Measurements from ENCODE around the gene ARMC9.
"Not testable (repeated sequence)": the region's sequence is repeated elsewhere in the genome, so short reads cannot be mapped to it uniquely, and the experiment has no call there.

The ARMC9 gene

GRCh38 chr2:231253292-231253691 lies 54.9 kb downstream of the ARMC9 start:
- not testable (repeated sequence) for H3K36me3 ChIP-seq (ENCODE audit: control insufficient read depth in 5 of 5, insufficient read depth in 5 of 5, low read length in 5 of 5); H3K27ac ChIP-seq (ENCODE audit: low read depth, low read length); H3K27me3 ChIP-seq (ENCODE audit: control insufficient read depth in 5 of 5, insufficient read depth in 4 of 5, low read length in 5 of 5); H3K4me3 ChIP-seq (ENCODE audit: low read depth in 1 of 5, low read length in 5 of 5); H3K9me3 ChIP-seq (ENCODE audit: control insufficient read depth in 5 of 5, low read length in 5 of 5); H3K9ac ChIP-seq (ENCODE audit: low read length in 5 of 5); H3K4me1 ChIP-seq (ENCODE audit: control insufficient read depth in 5 of 5, insufficient read depth in 5 of 5, low read length in 5 of 5)

- H3K36me3 ChIP-seq (ENCODE audit: control insufficient read depth in 5 of 5, insufficient read depth in 5 of 5, low read length in 5 of 5) = peaks cover 0 to 10% (median 0%) of the 10 kb centered on the region in 5 donors
- no peaks in the 10 kb centered on the region for H3K9me3 ChIP-seq (ENCODE audit: control insufficient read depth in 5 of 5, low read length in 5 of 5)
Observed at GRCh38 chr2:231256494-231256893, 58.1 kb downstream of the ARMC9 start.

GRCh38 chr2:231257763-231258162 lies 59.3 kb downstream of the ARMC9 start:
- Histone ChIP-seq H3K36me3 (ENCODE audit: control insufficient read depth in 5 of 5, insufficient read depth in 5 of 5, low read length in 5 of 5) (peaks cover 0 to 18% (median 0%) of the 10 kb centered on the region in 5 donors), H3K9me3 (ENCODE audit: control insufficient read depth in 5 of 5, low read length in 5 of 5) (no peaks in the 10 kb centered on the region), H3K27ac (ENCODE audit: low read depth, low read length) (no peak overlapping the region), H3K27me3 (ENCODE audit: control insufficient read depth in 5 of 5, insufficient read depth in 4 of 5, low read length in 5 of 5) (no peaks in the 10 kb centered on the region), H3K9ac (ENCODE audit: low read length in 5 of 5) (no peak overlapping the region), H3K4me1 (ENCODE audit: control insufficient read depth in 5 of 5, insufficient read depth in 5 of 5, low read length in 5 of 5) (peaks cover 0 to 6% (median 0%) of the 10 kb centered on the region in 5 donors), H3K4me3 (ENCODE audit: low read depth in 1 of 5, low read length in 5 of 5) (no peak overlapping the region)

More at GRCh38 chr2:231256494-231256893, 58.1 kb downstream of the ARMC9 start:
- Histone ChIP-seq H3K9ac (ENCODE audit: low read length in 5 of 5) (no peak overlapping the region), H3K4me3 (ENCODE audit: low read depth in 1 of 5, low read length in 5 of 5) (no peak overlapping the region), H3K4me1 (ENCODE audit: control insufficient read depth in 5 of 5, insufficient read depth in 5 of 5, low read length in 5 of 5) (peaks cover 0 to 6% (median 0%) of the 10 kb centered on the region in 5 donors), H3K27ac (ENCODE audit: low read depth, low read length) (no peak overlapping the region), H3K27me3 (ENCODE audit: control insufficient read depth in 5 of 5, insufficient read depth in 4 of 5, low read length in 5 of 5) (no peaks in the 10 kb centered on the region)

GRCh38 chr2:231258701-231259100 lies 60.3 kb downstream of the ARMC9 start:
- H3K9me3 ChIP-seq (ENCODE audit: control insufficient read depth in 5 of 5, low read length in 5 of 5) = no peaks in the 10 kb centered on the region
- no peaks in the 10 kb centered on the region for H3K27me3 ChIP-seq (ENCODE audit: control insufficient read depth in 5 of 5, insufficient read depth in 4 of 5, low read length in 5 of 5)
- H3K4me3 ChIP-seq (ENCODE audit: low read depth in 1 of 5, low read length in 5 of 5) = no peak overlapping the region
- H3K9ac ChIP-seq (ENCODE audit: low read length in 5 of 5) = no peak overlapping the region
- no peak overlapping the region for H3K27ac ChIP-seq (ENCODE audit: low read depth, low read length)
- peaks cover 0 to 6% (median 0%) of the 10 kb centered on the region in 5 donors for H3K4me1 ChIP-seq (ENCODE audit: control insufficient read depth in 5 of 5, insufficient read depth in 5 of 5, low read length in 5 of 5)
- H3K36me3 ChIP-seq (ENCODE audit: control insufficient read depth in 5 of 5, insufficient read depth in 5 of 5, low read length in 5 of 5) = peaks cover 0 to 24% (median 0%) of the 10 kb centered on the region in 5 donors

GRCh38 chr2:231259104-231259503 lies 60.7 kb downstream of the ARMC9 start:
- Histone ChIP-seq H3K9me3 (ENCODE audit: control insufficient read depth in 5 of 5, low read length in 5 of 5) (no peaks in the 10 kb centered on the region), H3K4me3 (ENCODE audit: low read depth in 1 of 5, low read length in 5 of 5) (no peak overlapping the region), H3K27me3 (ENCODE audit: control insufficient read depth in 5 of 5, insufficient read depth in 4 of 5, low read length in 5 of 5) (no peaks in the 10 kb centered on the region), H3K4me1 (ENCODE audit: control insufficient read depth in 5 of 5, insufficient read depth in 5 of 5, low read length in 5 of 5) (peaks cover 0 to 6% (median 0%) of the 10 kb centered on the region in 5 donors), H3K9ac (ENCODE audit: low read length in 5 of 5) (no peak overlapping the region), H3K27ac (ENCODE audit: low read depth, low read length) (no peak overlapping the region), H3K36me3 (ENCODE audit: control insufficient read depth in 5 of 5, insufficient read depth in 5 of 5, low read length in 5 of 5) (peaks cover 0 to 24% (median 0%) of the 10 kb centered on the region in 5 donors)

GRCh38 chr2:231260442-231261208 lies 62.2 kb downstream of the ARMC9 start:
- Histone ChIP-seq H3K9me3 (ENCODE audit: control insufficient read depth in 5 of 5, low read length in 5 of 5) (no peaks in the 10 kb centered on the region), H3K4me3 (ENCODE audit: low read depth in 1 of 5, low read length in 5 of 5) (no peak overlapping the region), H3K4me1 (ENCODE audit: control insufficient read depth in 5 of 5, insufficient read depth in 5 of 5, low read length in 5 of 5) (peaks cover 0 to 6% (median 0%) of the 10 kb centered on the region in 5 donors), H3K27me3 (ENCODE audit: control insufficient read depth in 5 of 5, insufficient read depth in 4 of 5, low read length in 5 of 5) (no peaks in the 10 kb centered on the region), H3K27ac (ENCODE audit: low read depth, low read length) (no peak overlapping the region), H3K9ac (ENCODE audit: low read length in 5 of 5) (no peak overlapping the region), H3K36me3 (ENCODE audit: control insufficient read depth in 5 of 5, insufficient read depth in 5 of 5, low read length in 5 of 5) (peaks cover 0 to 24% (median 0%) of the 10 kb centered on the region in 5 donors)

GRCh38 chr2:231263118-231263831 lies 64.8 kb downstream of the ARMC9 start:
- peaks cover 0 to 24% (median 0%) of the 10 kb centered on the region in 5 donors for H3K36me3 ChIP-seq (ENCODE audit: control insufficient read depth in 5 of 5, insufficient read depth in 5 of 5, low read length in 5 of 5)
- no peaks in the 10 kb centered on the region for H3K9me3 ChIP-seq (ENCODE audit: control insufficient read depth in 5 of 5, low read length in 5 of 5)
- no peaks in the 10 kb centered on the region for H3K27me3 ChIP-seq (ENCODE audit: control insufficient read depth in 5 of 5, insufficient read depth in 4 of 5, low read length in 5 of 5)
- peaks cover 0 to 6% (median 0%) of the 10 kb centered on the region in 5 donors for H3K4me1 ChIP-seq (ENCODE audit: control insufficient read depth in 5 of 5, insufficient read depth in 5 of 5, low read length in 5 of 5)
- H3K4me3 ChIP-seq (ENCODE audit: low read depth in 1 of 5, low read length in 5 of 5) = no peak overlapping the region
- no peak overlapping the region for H3K27ac ChIP-seq (ENCODE audit: low read depth, low read length)
- no peak overlapping the region for H3K9ac ChIP-seq (ENCODE audit: low read length in 5 of 5)

GRCh38 chr2:231270221-231271114 lies 72.0 kb downstream of the ARMC9 start:
- Histone ChIP-seq H3K4me3 (ENCODE audit: low read depth in 1 of 5, low read length in 5 of 5) (no peak overlapping the region), H3K36me3 (ENCODE audit: control insufficient read depth in 5 of 5, insufficient read depth in 5 of 5, low read length in 5 of 5) (peaks cover 4 to 25% (median 15%) of the 10 kb centered on the region in 5 donors), H3K9ac (ENCODE audit: low read length in 5 of 5) (no peak overlapping the region), H3K27ac (ENCODE audit: low read depth, low read length) (no peak overlapping the region), H3K9me3 (ENCODE audit: control insufficient read depth in 5 of 5, low read length in 5 of 5) (no peaks in the 10 kb centered on the region), H3K27me3 (ENCODE audit: control insufficient read depth in 5 of 5, insufficient read depth in 4 of 5, low read length in 5 of 5) (no peaks in the 10 kb centered on the region), H3K4me1 (ENCODE audit: control insufficient read depth in 5 of 5, insufficient read depth in 5 of 5, low read length in 5 of 5) (no peaks in the 10 kb centered on the region)

GRCh38 chr2:231272991-231273390 lies 74.6 kb downstream of the ARMC9 start:
- Histone ChIP-seq H3K4me1 (ENCODE audit: control insufficient read depth in 5 of 5, insufficient read depth in 5 of 5, low read length in 5 of 5) (no peaks in the 10 kb centered on the region), H3K36me3 (ENCODE audit: control insufficient read depth in 5 of 5, insufficient read depth in 5 of 5, low read length in 5 of 5) (peaks cover 4 to 37% (median 15%) of the 10 kb centered on the region in 5 donors), H3K27ac (ENCODE audit: low read depth, low read length) (no peak overlapping the region), H3K9me3 (ENCODE audit: control insufficient read depth in 5 of 5, low read length in 5 of 5) (no peaks in the 10 kb centered on the region), H3K27me3 (ENCODE audit: control insufficient read depth in 5 of 5, insufficient read depth in 4 of 5, low read length in 5 of 5) (no peaks in the 10 kb centered on the region), H3K9ac (ENCODE audit: low read length in 5 of 5) (no peak overlapping the region), H3K4me3 (ENCODE audit: low read depth in 1 of 5, low read length in 5 of 5) (no peak overlapping the region)
